Transverse colon (tissue), 4 donors: ENCODE results near the gene SCN1A. TPM values are rescaled to one million over a fixed set of nuclear protein-coding genes. Genes with fewer than 3 reads are reported as not detected.

Experiments
- DNase-seq: peaks from one replicate; pipeline ENCODE4 v3.0.0-alpha.2; 2019
- H3K27ac ChIP-seq, 4 donors: fragments of 200-600 bp; sonication (generic); 2 replicates each; pipeline ENCODE4 v1.5.1; 2016 to 2018; ENCODE audit warnings: inconsistent platforms in 4 of 4
- H3K27me3 ChIP-seq: fragments of 200-600 bp; sonication (generic); 2 replicates; pipeline ENCODE4 v1.5.1; 2017; ENCODE audit warnings: inconsistent platforms
- H3K36me3 ChIP-seq, 4 donors: fragments of 200-600 bp; sonication (generic); 2 replicates each; pipeline ENCODE4 v1.5.1; 2017 to 2019; ENCODE audit warnings: inconsistent platforms in 4 of 4
- H3K4me1 ChIP-seq, 4 donors: fragments of 200-600 bp; sonication (generic); 2 replicates each; pipeline ENCODE4 v1.5.1; 2017 to 2020; ENCODE audit warnings: inconsistent platforms in 4 of 4
- H3K4me3 ChIP-seq, 4 donors: fragments of 200-600 bp; sonication (generic); 1 replicate in 1 of 4; 2 replicates in 3 of 4; pipeline versions ENCODE4 v1.5.1 to v1.6.1; 2017 to 2019; ENCODE audit warnings: inconsistent platforms in 4 of 4
- H3K9me3 ChIP-seq, 2 donors: fragments of 200-600 bp; sonication (generic); 2 replicates each; pipeline ENCODE4 v1.5.1; 2017 to 2019; ENCODE audit warnings: inconsistent platforms in 2 of 2
- EP300 ChIP-seq: sonication (generic); formaldehyde crosslinking; IDR thresholded peaks from one replicate; pipeline ENCODE4 v1.6.1; 2017; ENCODE audit warnings: antibody characterized with exemption, low read depth
- POLR2A ChIP-seq: fragments of 450-650 bp; IDR thresholded peaks from one replicate; pipeline ENCODE4 v1.6.1; 2016; ENCODE audit warnings: antibody characterized with exemption, mild to moderate bottlenecking, moderate library complexity
- POLR2AphosphoS5 ChIP-seq, 3 donors: sonication (generic); formaldehyde crosslinking; IDR thresholded peaks; one replicate each; pipeline ENCODE4 v1.6.1; 2016; ENCODE audit warnings: antibody characterized with exemption in 3 of 3
- WGBS, 2 donors: methylation state at CpG; one replicate each; pipeline ENCODE4 v1.1.5; 2018; ENCODE audit warnings: low coverage in 1 of 2; 5-methylcytosine and 5-hydroxymethylcytosine counted together
- in situ Hi-C, 4 donors: fragments of 200-750 bp; cut with MboI; loops; one replicate each; pipeline versions ENCODE4 v1.15.0 to v1.15.1; 2017; ENCODE audit warnings: low sequenced_read_pairs in 3 of 4, low pct_ligation_motif_present in 1 of 4, low pct_unique_long_range_greater_than_20kb in 1 of 4
- intact Hi-C: fragments of 100-400 bp; cut with DNase I; formaldehyde crosslinking; loops from one replicate; pipeline ENCODE4 v1.15.1; 2023; ENCODE audit warnings: low total_unique reads
- total RNA-seq, 4 donors: library from RNA; depleted of rRNA; stranded (reverse); fragments of >200 nt; gene quantifications; one replicate each; pipeline ENCODE4 v1.1.0, GENCODE V29; 2016
- TF ChIP-seq, protein P1 (sequence below), 5 experiments: fragments of 200-600 bp in 3 of 5; fragments of 450-650 bp in 2 of 5; sonication (generic) in 3 of 5; IDR thresholded peaks; 1 replicate in 2 of 5; 2 replicates in 3 of 5; pipeline ENCODE4 v1.5.1; 2016 to 2017; ENCODE audit warnings: antibody characterized with exemption in 5 of 5, inconsistent platforms in 3 of 5, mild to moderate bottlenecking in 2 of 5, moderate library complexity in 1 of 5

The SCN1A gene
- total RNA-seq, 4 donors from 2014 or later: not detected

DNA sequence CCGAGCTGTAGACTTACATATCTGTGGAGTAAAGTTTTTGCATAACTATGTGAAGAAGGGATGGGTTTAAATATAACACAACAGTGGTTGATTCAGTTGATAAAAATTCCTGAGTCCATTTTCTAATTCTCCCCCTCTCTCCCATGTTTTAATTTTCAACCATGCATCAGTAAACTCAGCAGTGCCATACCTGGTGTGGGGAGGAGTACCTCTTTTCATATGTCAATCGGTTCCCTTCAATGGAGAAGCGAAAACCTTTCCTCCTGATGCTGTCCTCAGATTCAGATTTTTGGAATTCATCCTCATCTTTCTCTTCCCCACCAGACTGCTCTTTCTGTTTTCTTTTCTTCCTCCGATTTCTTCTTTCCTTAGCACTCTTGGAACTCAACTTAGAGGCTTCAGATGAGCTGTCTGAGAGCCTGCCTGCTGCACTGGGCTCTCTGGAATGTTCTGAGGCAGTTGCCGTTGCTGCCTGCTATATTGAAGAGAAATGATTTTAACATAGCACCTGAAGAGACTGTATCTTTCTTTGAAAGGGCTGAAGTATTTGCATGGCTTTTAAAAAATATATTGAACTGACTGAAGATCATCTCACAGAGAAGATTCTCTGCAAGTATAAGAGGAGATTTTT is 82.9 kb downstream of the SCN1A start:
- 73 to 78% methylated on average over 5 of the region's 5 CpGs for WGBS, 2 donors

DNA sequence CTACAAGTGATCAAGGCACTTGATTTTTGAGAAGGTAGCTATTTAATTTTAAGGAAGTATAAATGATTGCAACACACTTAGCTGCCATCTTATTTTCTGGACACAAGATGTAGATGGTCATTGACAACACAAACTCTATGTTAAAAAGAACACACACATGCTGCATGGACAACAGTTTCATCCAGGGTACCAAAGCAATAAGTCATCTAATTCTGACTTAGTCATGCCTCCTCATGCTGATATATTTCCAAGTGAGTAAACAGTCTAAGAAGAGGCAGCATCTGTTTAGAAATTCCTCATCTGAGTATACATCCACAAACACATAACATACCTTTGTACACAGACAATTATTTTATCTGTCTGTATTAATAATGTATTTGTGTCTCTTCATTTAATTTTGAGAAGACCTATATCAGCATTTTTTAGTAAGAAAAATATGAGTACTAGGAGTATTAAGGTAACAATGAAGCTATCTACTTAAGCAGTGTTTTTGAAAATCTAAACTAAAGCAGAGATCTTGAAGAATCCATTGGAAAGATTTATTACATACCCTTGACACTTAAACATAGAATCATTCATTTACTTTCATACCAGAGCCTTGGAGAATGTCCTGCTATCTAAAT is 84.9 kb downstream of the SCN1A start:
- no peak for DNase-seq
- in situ Hi-C loops: no loop called here
- Histone ChIP-seq H3K4me3 (no peak overlapping the region), H3K27me3 (no peaks in the 10 kb centered on the region), H3K36me3 (no peaks in the 10 kb centered on the region), H3K4me1 (no peaks in the 10 kb centered on the region), H3K9me3 (no peaks in the 10 kb centered on the region), H3K27ac (no peak overlapping the region)
- TF ChIP-seq, protein P1, sequence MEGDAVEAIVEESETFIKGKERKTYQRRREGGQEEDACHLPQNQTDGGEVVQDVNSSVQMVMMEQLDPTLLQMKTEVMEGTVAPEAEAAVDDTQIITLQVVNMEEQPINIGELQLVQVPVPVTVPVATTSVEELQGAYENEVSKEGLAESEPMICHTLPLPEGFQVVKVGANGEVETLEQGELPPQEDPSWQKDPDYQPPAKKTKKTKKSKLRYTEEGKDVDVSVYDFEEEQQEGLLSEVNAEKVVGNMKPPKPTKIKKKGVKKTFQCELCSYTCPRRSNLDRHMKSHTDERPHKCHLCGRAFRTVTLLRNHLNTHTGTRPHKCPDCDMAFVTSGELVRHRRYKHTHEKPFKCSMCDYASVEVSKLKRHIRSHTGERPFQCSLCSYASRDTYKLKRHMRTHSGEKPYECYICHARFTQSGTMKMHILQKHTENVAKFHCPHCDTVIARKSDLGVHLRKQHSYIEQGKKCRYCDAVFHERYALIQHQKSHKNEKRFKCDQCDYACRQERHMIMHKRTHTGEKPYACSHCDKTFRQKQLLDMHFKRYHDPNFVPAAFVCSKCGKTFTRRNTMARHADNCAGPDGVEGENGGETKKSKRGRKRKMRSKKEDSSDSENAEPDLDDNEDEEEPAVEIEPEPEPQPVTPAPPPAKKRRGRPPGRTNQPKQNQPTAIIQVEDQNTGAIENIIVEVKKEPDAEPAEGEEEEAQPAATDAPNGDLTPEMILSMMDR (IDR thresholded peaks at IDR 0.05): no peak
- no peak for TF ChIP-seq EP300
- TF ChIP-seq POLR2A: no peak
- TF ChIP-seq POLR2AphosphoS5 (IDR thresholded peaks at IDR 0.05): no peak
- intact Hi-C loops: no loop called here

More for the DNA sequence above, 82.9 kb downstream of the SCN1A start:
- no peaks in the 10 kb centered on the region for H3K4me1 ChIP-seq
- no peak for DNase-seq
- H3K9me3 ChIP-seq: no peaks in the 10 kb centered on the region
- H3K27me3 ChIP-seq: no peaks in the 10 kb centered on the region
- no peaks in the 10 kb centered on the region for H3K36me3 ChIP-seq
- intact Hi-C loops (no loop called here), in situ Hi-C loops (no loop called here)
- TF ChIP-seq POLR2AphosphoS5 (IDR thresholded peaks at IDR 0.05) (no peak), POLR2A (no peak), EP300 (no peak)
- TF ChIP-seq, protein P1 (IDR thresholded peaks at IDR 0.05): no peak
- H3K27ac ChIP-seq: no peak overlapping the region
- H3K4me3 ChIP-seq: no peak overlapping the region

- TF ChIP-seq POLR2AphosphoS5 (IDR thresholded peaks at IDR 0.05) (no peak), EP300 (no peak), POLR2A (no peak)
- TF ChIP-seq, protein P1 (IDR thresholded peaks at IDR 0.05): no peak
- 23 to 45% methylated on average over 1 of the region's 1 CpG for WGBS, 2 donors
- intact Hi-C loops: no loop called here
- in situ Hi-C loops: no loop called here
- Histone ChIP-seq H3K4me1 (no peaks in the 10 kb centered on the region), H3K27me3 (no peaks in the 10 kb centered on the region), H3K36me3 (no peaks in the 10 kb centered on the region), H3K27ac (no peak overlapping the region), H3K9me3 (no peaks in the 10 kb centered on the region), H3K4me3 (no peak overlapping the region)
- no peak for DNase-seq
These were observed 85.5 kb downstream of the SCN1A start for GRCh38 chr2:166042356-166042755.

DNA sequence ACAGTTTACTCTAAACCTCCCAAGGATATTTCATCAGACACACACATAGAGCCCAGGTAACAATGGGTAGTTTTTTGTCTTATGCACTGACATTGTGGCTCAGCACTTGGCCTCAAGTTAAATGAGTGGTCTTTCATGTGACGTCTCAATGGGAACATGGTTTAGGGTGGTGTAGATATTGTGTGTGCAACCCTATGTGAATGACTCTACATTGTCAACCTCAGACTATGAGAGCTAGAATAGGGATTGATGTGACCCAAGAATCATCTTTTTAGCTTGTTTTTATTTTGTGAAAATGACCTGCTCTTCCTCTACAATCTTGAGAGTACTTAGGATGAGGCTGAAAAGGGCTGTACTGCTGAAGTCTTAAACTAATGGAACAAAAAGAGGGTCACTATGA is 86.2 kb downstream of the SCN1A start:
- WGBS, 2 donors: 96 to 100% methylated on average over 1 of the region's 1 CpG
- no peaks in the 10 kb centered on the region for H3K4me1 ChIP-seq
- intact Hi-C loops (no loop called here), in situ Hi-C loops (no loop called here)
- no peak for DNase-seq
- TF ChIP-seq EP300: no peak
- no peak for TF ChIP-seq POLR2A
- no peak for TF ChIP-seq POLR2AphosphoS5 (IDR thresholded peaks at IDR 0.05)
- TF ChIP-seq, protein P1 (IDR thresholded peaks at IDR 0.05): no peak
- H3K36me3 ChIP-seq: no peaks in the 10 kb centered on the region
- no peaks in the 10 kb centered on the region for H3K9me3 ChIP-seq
- H3K4me3 ChIP-seq: no peak overlapping the region
- H3K27me3 ChIP-seq: no peaks in the 10 kb centered on the region
- no peak overlapping the region for H3K27ac ChIP-seq
